ENCODE results near the gene ZSCAN10.

ZSCAN10 gene

GRCh38 chr16:3133844-3134243 is 34.8 kb upstream of the ZSCAN10 start:
- no peak for DNase-seq

DNA sequence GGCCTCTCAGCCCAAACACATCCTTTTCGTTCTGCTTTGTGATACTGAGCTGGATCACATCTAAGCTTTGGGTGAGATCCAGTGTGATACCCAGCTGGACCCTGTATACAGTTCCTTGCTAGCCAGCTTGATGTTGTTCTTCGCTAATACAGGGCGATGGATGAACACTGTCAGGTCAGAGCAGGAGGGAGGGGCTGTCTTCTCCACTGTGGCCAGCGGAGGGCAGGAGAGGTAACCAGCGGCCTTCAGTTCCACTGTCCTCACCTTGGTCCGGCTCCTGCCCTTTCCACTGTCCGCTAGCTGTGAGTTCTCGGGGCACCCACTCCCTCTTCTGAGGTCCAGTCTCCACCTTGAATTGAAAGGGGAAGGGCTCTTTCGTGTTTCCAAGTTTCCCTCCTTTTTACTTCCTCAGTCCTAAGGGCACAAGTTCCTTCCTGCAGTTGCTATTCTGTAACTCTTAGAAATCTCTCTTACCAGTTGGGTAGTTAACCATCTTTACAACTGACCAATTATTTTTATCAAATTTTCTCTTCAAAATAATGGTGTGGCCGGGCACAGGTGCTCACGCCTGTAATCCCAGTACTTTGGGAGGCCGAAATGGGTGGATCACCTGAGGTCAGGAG is 32.8 kb upstream of the ZSCAN10 start:
- peak; percentile 41 for DNase-seq

DNA sequence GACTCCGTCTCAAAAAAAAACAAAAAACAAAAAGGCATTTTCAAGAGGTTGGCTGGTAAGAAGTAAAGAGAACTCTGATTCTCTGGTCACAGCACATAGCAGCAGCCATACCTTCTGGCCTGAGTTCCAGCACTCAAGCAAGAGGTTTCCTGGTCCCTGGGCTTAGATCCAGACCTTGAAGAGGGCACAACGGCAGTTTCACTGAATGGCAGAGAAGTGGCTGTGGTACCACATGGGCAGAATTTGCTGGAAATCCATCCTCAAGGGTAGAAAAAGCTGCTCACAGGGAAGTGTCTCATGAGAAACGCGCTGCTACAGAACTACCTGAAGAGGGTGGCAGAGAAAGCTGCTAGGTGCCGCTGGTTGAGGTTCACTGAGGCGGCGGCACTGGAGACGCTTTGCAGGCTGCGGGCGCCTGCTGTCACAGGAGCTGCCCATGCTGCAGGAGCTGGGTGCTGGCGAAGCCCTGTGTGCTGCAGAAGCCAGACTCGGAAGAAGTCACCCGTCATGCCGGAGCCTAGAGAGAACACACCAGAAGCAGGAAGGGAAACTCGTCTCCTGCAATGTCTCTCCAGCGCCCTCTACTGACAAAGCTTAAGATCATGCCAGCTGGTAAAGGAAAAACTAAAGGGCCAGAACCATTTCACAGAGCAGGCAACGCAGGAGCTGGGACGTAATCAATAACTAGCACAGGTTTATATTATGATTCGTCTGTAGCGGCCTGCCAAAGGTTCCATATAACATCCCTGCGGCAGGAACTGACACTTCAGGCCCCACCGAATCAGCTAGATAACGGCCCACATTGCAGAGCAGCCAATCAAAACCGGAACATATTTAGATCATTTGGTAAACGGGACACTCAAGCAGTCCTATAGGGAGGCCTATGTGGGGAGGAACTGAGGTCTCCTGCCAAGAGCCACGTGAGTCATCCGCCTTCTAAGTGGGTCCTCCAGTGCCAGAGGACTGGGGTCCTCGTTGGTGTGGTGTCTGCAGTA is 30.3 kb upstream of the ZSCAN10 start:
- peak; percentile 88 for DNase-seq

GRCh38 chr16:3127745-3128144 is 28.7 kb upstream of the ZSCAN10 start:
- DNase-seq: no peak

DNA sequence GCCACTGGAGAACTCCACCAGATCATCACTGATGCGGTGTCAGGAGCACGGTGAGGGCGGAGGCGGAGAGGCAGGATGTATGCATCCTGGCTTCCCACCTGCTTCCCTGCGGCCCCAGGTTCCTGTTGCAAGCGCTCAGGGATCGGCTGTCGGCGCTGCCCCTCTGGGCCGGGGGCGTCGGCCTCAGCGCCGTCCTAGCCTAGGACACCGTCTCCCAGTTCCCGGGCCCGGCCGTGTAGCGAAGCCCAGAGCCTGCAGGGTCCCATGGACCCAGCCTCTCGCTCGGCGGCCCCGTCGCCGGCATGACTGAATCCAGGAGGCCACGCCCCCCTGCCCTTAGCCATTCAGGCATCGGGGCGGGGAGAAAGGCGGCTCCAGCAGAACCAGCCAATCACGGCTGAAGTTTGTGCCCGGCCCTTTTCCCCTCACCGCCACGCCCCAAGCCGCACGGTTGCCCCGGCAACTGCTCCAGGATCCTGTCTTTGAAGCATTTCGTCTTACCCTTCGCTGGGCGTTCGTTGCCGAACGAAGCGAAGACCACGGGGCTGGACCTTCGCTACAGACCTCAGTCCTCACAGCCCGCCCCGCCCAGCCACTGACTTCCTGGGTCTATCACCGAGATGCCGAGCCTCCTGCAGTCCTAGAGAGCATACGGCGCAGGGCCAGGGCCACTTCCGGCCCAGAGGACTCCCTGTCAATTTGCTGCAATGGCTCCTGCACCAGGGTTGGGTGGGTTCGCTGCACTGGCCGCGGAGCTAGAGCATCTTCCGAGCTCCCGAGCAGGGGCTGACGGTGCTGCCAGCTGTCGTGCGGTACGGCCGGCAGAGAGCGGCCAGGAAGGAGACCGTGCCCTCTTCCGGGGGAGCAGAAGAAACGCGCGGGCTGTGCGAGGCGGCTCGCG is 25.1 kb upstream of the ZSCAN10 start:
- DNase-seq: peak; percentile 94

- DNase-seq: no peak
These were observed 24.0 kb upstream of the ZSCAN10 start for GRCh38 chr16:3122926-3123570.

- DNase-seq: no peak
These were observed 22.9 kb upstream of the ZSCAN10 start for GRCh38 chr16:3121851-3122467.

GRCh38 chr16:3120435-3120834 is 21.3 kb upstream of the ZSCAN10 start:
- DNase-seq: no peak

DNA sequence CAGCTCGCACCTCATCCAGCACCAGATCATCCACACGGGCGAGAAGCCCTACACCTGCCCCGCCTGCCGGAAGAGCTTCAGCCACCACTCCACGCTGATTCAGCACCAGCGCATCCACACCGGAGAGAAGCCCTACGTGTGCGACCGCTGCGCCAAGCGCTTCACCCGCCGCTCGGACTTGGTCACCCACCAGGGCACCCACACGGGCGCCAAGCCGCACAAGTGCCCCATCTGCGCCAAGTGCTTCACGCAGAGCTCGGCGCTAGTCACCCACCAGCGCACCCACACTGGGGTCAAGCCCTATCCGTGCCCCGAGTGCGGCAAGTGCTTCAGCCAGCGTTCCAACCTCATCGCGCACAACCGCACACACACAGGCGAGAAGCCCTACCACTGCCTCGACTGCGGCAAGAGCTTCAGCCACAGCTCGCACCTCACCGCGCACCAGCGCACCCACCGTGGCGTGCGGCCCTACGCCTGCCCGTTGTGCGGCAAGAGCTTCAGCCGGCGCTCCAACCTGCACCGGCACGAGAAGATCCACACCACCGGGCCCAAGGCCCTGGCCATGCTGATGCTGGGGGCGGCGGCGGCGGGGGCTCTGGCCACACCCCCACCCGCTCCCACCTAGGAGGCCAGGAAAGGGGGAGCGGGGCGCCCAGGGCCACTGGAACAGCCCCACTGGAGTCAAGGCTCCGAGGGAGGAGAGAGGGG is 20.8 kb upstream of the ZSCAN10 start:
- no peak for DNase-seq

DNA sequence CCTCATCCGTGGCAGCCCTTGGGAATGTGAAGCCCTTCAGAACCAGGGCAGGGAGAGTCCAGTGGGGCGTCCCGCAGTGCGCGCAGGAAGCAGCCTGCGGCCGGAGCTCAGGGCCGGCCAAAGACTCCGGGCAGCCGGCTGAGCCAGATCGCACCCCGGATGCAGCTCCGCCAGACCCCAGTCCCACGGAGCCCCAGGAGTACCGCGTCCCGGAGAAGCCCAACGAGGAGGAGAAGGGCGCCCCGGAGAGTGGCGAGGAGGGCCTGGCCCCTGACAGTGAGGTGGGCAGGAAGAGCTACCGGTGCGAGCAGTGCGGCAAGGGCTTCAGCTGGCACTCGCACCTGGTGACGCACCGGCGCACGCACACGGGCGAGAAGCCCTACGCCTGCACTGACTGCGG is 20.2 kb upstream of the ZSCAN10 start:
- DNase-seq: no peak

DNA sequence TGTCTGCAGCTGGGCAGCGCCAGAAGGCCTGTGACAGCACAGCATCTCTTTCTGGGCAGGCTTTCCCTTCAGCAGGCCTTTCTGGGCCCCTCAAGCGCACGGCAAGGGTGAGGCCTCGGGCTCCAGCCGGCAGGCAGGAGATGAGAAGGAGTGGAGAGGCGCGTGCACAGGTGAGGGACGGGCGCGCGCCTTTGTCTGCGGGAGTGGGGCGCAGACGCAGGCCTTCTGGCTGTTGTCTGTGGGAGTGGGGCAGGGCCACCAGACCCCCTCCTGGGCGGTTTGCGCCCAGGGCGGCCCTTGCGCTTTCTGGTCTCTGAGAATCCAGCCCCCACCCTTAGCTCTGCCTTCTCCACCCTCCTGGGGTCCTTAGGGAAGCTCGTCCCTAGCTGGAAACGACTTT is 19.8 kb upstream of the ZSCAN10 start:
- DNase-seq: no peak

DNA sequence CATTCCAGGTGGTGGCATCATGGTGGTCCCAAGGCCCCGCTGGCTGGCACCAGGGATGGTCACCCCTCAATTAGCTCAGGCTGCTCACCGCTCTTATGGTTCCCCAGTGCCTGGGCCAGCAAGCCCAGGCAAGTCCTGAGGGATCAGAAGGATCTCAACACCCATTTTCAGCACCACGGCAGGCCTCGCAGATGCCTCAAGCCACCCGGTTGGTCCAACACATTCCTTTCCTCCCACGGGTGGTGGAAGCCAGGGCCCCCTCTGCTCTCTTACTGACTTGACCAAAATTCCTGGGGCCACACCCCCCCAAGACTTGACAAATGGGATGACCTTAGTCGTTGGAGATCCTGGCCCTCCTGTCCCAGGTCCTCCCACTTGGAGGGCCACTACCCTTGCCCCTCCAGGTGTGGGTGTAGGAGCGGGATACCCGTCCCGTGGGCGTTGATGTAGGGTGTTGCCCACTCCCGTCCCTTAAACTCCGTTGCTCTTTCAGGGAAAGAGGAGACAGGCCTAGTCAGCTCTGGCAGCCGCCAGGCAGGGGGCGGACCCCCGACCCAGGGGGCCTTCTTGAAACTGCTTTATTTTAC is 19.2 kb upstream of the ZSCAN10 start:
- DNase-seq: no peak

DNA sequence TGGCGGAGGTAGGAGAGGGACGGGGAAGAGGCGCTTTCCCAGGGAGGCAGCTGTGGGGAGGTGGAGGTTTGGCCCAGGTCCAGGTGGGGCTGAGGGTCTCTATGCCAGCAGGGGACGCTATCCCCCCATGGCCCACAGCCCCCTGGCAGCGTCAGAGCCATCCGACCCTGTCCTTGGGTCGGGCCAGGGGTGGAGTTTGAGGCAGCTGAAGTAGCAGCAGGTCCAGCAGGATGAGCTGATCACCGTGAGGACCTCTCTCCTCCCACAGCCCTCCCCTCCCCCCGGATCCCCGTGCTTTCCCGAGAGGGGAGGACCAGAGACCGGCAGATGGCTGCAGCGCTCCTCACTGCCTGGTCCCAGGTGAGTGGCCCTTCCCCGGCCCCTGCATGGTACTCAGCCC is 16.5 kb upstream of the ZSCAN10 start:
- DNase-seq: no peak

GRCh38 chr16:3115003-3115402 is 15.9 kb upstream of the ZSCAN10 start:
- no peak for DNase-seq

DNA sequence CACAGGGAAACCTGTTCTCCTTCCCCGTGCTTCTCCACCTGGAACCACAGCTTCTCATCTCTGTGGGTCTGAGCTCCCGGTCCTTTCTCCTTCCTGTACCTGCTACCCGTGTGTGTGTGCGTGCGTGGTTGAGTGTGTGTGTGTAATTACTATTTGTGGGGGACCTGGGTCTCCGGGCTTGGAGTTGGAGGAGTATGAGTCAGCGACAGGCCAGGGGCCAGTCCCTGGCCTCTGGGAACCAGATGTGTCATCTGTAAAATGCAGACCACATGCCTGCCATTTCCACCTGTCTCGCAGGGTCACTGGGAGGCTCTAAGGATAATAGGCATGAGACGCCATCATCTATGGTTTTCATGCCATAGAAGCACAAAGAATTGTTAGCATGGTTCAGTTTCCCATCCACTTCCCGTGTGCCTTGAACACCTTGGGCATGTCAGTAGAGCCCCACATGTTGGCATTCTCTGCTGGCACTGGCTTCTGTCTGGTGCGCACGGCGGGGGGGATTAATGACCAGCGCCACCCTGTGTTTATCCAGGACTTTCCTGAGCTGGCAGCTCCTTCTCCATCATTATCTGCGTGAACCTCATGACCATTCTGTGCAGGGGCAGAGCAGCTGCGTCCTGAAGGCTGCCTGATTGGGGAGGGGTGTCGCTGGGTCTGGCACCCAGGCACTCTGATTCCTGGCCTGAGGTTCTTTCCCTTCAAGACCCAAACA is 14.8 kb upstream of the ZSCAN10 start:
- DNase-seq: no peak

DNA sequence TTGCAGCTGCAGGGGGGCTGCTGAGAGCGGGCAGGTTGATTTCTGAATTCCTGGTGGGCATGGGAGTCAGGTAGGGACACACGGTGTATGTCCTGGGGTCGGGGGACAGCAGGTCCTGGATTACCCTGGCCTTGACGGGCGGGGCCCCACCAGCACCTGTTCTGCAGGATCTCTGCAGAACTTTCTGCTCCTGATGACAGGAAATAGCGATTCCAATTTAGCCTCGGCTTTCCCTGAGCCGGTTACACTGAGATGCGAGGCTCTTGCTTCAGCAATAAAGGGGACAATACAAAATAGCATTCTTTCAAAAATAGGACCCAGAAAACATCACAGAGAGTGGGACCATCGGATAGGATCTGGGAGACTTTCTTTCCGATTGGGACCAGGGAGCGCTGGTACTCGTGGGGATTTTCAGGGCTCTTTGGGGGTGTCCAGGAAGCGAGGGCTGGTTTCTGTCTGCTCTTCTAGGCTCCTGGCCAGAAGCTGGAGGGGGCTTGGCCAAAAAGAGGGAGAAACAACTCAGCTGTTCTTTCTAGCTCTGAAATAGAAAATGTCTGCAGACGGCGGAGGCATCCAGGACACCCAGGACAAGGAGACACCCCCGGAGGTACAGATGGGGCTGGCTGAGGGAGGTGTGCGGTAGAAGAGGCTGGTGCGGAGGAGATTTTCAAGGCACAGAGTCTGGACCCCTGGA is 13.9 kb upstream of the ZSCAN10 start:
- DNase-seq: no peak

DNA sequence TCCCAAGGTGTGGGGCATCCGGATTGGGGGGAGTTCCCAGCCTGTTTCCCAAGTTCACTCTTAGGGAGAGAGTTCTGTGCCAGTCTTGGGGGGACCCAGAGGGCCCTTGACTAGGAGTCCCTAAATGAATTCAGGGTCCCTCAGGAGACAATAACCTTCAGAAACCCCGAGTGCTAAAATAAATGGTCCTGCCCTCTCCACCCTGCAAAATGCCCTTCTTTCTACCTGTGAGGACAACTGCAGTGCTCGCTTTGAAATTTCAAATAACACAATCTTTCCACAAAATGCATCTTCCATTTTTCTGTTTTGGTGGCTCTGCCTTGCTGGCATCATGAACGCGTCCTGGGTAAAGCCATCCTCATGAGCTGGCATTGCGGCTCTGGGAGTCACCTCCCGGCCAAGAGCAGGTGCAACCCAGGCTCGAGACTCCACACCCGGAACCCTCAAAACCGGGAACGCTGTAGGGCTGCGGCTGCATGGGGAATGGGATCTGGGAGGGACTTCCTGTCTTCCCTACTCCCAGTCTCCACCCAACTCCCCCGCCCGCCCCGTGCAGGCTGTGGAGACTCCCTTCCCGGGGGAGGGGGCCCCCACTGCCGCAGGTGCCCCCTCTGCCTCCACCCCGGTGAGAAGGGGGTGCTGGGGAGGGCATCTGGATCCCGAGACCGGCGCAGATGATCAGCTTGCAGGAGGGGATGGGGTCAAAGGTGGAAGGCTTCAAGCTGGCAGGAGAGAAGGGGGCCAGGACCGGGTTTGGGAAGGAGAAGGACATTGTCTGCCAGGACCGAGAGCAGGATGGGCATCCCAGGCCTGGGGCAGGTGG is 13.2 kb upstream of the ZSCAN10 start, which contains the start of gene ZNF205:
Gene ZNF205 (plus strand): TSS at position 529 of the 823 bp plus-strand sequence. CDS start 845 bp downstream, outside the sequence.
- no peak for DNase-seq

- peak; percentile 95 for DNase-seq
These were observed 7.3 kb upstream of the ZSCAN10 start for GRCh38 chr16:3106205-3106928.

Data from CD4-positive, alpha-beta T cell treated with Interleukin-15 for 1 hour (primary cell).